Activated T-cell treated with anti-CD3 and anti-CD28 coated beads, Interleukin-2, amount 50 U/mL, for 24 hours (primary cell): ENCODE results near the gene BGLAP.
A peak's percentile ranks its signal among the peaks of the same experiment; 100 is the strongest.

ENCODE experiments used
- DNase-seq: peaks from one replicate; pipeline ENCODE4 v3.0.0-alpha.2; 2020
- H3K27ac Mint-ChIP-seq: 2 replicates; pipeline ENCODE4 v1.8.0; 2020; ENCODE audit warnings: mild to moderate bottlenecking, mixed read lengths
- H3K27me3 Mint-ChIP-seq: 2 replicates; pipeline ENCODE4 v1.8.0; 2020; ENCODE audit warnings: mixed read lengths
- H3K36me3 Mint-ChIP-seq: 2 replicates; pipeline ENCODE4 v1.8.0; 2020; ENCODE audit warnings: low read depth, mixed read lengths
- H3K4me1 Mint-ChIP-seq: 2 replicates; pipeline ENCODE4 v1.8.0; 2020; ENCODE audit warnings: low read depth, mixed read lengths
- H3K4me3 Mint-ChIP-seq: 2 replicates; pipeline ENCODE4 v1.8.0; 2020; ENCODE audit warnings: mild to moderate bottlenecking, moderate library complexity, mixed read lengths
- H3K9me3 Mint-ChIP-seq: 2 replicates; pipeline ENCODE4 v1.8.0; 2020; ENCODE audit warnings: mixed read lengths

Gene BGLAP

DNA sequence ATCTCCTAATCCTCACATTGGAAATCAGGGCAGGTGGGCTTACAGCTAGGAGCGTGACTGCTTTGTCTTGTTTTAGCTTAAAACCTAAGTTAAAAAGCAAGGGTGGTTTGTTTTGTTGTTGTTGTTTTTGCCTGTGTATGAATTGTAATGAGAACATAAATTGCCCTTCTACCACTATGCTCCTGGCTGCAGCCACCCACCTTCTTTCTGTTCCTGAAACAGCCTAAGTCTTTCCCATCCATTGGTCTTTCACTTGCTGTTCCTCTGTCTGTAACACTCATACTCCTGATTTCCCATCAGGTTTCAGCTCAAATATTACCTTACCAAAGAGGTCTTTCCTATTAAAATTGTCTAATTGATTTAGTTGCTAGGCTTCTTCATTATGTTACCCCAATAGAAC is 41.5 kb downstream of the BGLAP start:
- no peak for DNase-seq
- H3K4me3 Mint-ChIP-seq: peak overlapping the region; percentile 88
- peak overlapping the region; percentile 94 for H3K27ac Mint-ChIP-seq
- H3K27me3 Mint-ChIP-seq: no peaks in the 10 kb centered on the region
- H3K36me3 Mint-ChIP-seq: peaks cover 72% of the 10 kb centered on the region
- peaks cover 39% of the 10 kb centered on the region for H3K4me1 Mint-ChIP-seq
- no peaks in the 10 kb centered on the region for H3K9me3 Mint-ChIP-seq

DNA sequence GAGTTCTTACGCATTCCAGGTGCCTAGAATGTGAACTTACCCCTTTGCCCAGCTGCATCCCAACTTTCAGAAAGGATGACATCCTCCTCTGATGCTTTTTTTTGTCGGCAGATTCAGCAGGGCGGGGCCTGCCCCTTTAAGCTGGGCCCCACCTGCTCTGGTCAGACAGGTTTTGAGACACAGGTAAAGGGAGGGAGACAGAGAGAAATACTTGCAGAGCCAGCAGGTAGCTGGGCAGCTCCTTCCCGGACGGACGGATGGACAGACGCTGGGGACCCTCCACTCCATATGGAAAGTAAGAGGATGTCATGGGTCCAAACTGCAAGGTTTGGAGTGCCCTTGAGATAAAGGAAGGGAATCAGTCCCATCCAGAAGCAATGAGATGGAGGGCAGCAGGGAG is 42.1 kb downstream of the BGLAP start, which contains the start of gene TMEM79:
TSS of gene TMEM79 (plus strand) at position 214 of the 400 bp plus-strand sequence. CDS start 902 bp downstream, outside the sequence.
- peak within 1 kb of the TSS; percentile 88 for H3K4me3 Mint-ChIP-seq
- H3K27ac Mint-ChIP-seq: peak within 1 kb of the TSS; percentile 94
- no peak for DNase-seq
- no peaks in the 10 kb centered on the region for H3K27me3 Mint-ChIP-seq
- H3K4me1 Mint-ChIP-seq: peaks cover 39% of the 10 kb centered on the region
- H3K36me3 Mint-ChIP-seq: peaks cover 71% of the 10 kb centered on the region
- H3K9me3 Mint-ChIP-seq: no peaks in the 10 kb centered on the region

DNA sequence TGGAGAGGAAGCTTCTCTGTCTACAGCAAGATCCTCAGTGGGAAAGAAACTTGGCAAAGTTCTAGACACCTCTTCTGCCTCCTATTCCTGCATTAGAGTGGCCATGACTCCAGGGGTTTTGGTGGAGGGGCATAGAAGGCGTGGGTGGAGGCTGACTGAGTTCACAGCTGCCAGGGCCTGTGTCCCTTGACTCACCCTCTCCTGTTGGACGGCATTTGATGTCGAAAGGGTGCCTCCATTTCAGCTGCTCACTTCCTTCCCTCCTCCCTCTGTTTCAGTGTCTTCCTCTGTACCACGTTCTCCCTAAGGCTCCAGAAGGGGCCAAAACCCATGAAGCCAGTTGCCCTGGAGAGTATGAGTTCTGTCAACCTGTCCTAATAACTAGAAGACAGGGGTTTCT is 42.8 kb downstream of the BGLAP start:
- no peaks in the 10 kb centered on the region for H3K27me3 Mint-ChIP-seq
- no peak for DNase-seq
- peaks cover 68% of the 10 kb centered on the region for H3K36me3 Mint-ChIP-seq
- H3K4me1 Mint-ChIP-seq: peaks cover 35% of the 10 kb centered on the region
- H3K4me3 Mint-ChIP-seq: no peak overlapping the region
- H3K9me3 Mint-ChIP-seq: no peaks in the 10 kb centered on the region
- no peak overlapping the region for H3K27ac Mint-ChIP-seq

DNA sequence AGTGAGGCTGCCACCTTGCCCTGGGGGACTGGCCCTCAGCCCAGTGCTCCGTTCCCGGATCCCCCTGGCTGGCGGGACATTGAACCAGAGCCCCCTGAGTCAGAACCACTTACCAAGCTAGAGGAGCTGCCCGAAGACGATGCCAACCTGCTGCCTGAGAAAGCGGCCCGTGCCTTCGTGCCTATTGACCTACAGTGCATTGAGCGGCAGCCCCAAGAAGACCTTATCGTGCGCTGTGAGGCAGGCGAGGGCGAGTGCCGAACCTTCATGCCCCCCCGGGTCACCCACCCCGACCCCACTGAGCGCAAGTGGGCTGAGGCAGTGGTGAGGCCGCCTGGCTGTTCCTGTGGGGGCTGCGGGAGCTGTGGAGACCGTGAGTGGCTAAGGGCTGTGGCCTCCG is 43.5 kb downstream of the BGLAP start:
- no peak overlapping the region for H3K27ac Mint-ChIP-seq
- peaks cover 30% of the 10 kb centered on the region for H3K4me1 Mint-ChIP-seq
- H3K36me3 Mint-ChIP-seq: peaks cover 68% of the 10 kb centered on the region
- no peak overlapping the region for H3K4me3 Mint-ChIP-seq
- no peaks in the 10 kb centered on the region for H3K27me3 Mint-ChIP-seq
- H3K9me3 Mint-ChIP-seq: no peaks in the 10 kb centered on the region
- DNase-seq: no peak

DNA sequence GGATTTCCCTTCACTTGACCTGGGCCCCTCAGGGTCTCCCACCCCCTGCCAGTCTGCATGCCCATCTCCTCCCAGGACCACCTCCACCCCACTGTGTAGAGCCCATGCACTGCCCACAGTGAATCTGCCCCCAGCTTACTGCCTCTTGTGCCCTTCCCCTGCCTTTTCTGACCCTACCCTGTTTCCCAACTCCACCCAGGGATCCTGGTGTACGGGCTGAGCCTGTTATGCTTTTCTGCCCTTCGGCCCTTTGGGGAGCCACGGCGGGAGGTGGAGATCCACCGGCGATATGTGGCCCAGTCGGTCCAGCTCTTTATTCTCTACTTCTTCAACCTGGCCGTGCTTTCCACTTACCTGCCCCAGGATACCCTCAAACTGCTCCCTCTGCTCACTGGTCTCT is 44.1 kb downstream of the BGLAP start:
- Mint-ChIP-seq H3K36me3 (peaks cover 65% of the 10 kb centered on the region), H3K4me3 (no peak overlapping the region), H3K9me3 (no peaks in the 10 kb centered on the region), H3K4me1 (peaks cover 24% of the 10 kb centered on the region), H3K27ac (peak overlapping the region; percentile 40), H3K27me3 (no peaks in the 10 kb centered on the region)
- no peak for DNase-seq

DNA sequence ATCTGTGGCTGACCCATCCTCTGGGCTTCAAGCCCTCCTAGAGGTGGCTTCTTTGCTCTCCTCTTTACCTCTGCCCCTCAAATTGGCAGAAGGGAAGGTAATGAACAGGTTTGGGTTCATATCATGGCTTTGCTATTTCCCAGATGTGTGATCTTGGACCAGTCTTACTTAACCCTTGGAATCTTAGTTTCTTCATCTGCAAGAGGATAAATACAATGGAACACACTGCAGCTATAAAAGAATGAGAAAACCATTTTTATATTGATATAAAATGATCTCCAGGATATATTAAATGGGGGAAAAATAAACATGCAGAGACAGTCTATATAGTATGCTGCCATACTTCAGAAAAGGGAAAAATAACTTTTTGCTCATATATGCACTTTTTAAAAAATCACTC is 47.9 kb downstream of the BGLAP start:
- Mint-ChIP-seq H3K4me3 (no peak overlapping the region), H3K27ac (no peak overlapping the region), H3K4me1 (peaks cover 12% of the 10 kb centered on the region)

DNA sequence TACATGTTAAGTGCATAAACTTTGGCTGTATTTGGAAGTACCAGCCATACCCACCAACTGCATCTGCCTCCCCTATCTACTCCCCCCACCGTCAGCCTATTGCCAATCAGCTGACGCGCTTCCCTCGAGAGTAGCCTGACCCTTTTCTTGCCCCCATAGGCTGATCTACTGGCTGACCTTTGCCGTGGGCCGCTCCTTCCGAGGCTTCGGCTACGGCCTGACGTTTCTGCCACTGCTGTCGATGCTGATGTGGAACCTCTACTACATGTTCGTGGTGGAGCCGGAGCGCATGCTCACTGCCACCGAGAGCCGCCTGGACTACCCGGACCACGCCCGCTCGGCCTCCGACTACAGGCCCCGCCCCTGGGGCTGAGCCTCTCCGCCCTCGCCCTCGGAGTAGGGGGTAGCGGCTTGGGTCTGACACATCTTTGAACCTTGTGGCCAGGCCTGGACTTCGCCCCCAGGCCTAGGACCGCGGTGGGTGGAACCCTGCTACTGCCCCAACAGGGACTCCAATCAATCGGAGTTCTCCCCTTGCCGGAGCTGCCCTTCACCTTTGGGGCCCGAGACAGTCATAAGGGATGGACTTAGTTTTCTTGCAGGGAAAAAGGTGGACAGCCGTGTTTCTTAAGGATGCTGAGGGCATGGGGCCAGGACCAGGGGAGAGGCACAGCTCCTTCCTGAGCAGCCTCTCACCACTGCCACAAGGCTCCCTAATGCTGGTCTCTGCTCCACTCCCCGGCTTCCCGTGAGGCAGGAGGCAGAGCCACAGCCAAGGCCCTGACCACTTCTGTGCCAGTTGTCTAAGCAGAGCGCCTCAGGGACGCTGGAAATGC is 49.5 kb downstream of the BGLAP start:
- H3K4me1 Mint-ChIP-seq: peaks cover 21% of the 10 kb centered on the region
- H3K27ac Mint-ChIP-seq: peak overlapping the region; percentile 23
- no peaks in the 10 kb centered on the region for H3K9me3 Mint-ChIP-seq
- no peak overlapping the region for H3K4me3 Mint-ChIP-seq
- no peaks in the 10 kb centered on the region for H3K27me3 Mint-ChIP-seq
- peaks cover 41% of the 10 kb centered on the region for H3K36me3 Mint-ChIP-seq
- peak; percentile 44 for DNase-seq

More for the DNA sequence above, 47.9 kb downstream of the BGLAP start:
- DNase-seq: no peak
- H3K9me3 Mint-ChIP-seq: no peaks in the 10 kb centered on the region
- peaks cover 55% of the 10 kb centered on the region for H3K36me3 Mint-ChIP-seq
- no peaks in the 10 kb centered on the region for H3K27me3 Mint-ChIP-seq
